ENCODE measurements around the gene CA10. TPM values are rescaled to one million over a fixed set of nuclear protein-coding genes. Genes with fewer than 3 reads are reported as not detected.

The CA10 gene
- polyA plus RNA-seq, 1 donor from 2014 or later = 6.2 TPM

GRCh38 chr17:51607512-51607911, 551.0 kb downstream of the CA10 start:
- Histone ChIP-seq H3K9ac (ENCODE audit: low read length) (no peak overlapping the region), H3K27me3 (ENCODE audit: insufficient read depth, low read depth, low read length) (no peaks in the 10 kb centered on the region), H3F3A (ENCODE audit: insufficient read depth, low read length, poor library complexity, severe bottlenecking) (no peaks in the 10 kb centered on the region), H3K36me3 (ENCODE audit: insufficient read depth, low read length) (no peaks in the 10 kb centered on the region), H3K9me2 (ENCODE audit: insufficient read depth, low read length) (no peaks in the 10 kb centered on the region), H3K27ac (ENCODE audit: low read length) (no peak overlapping the region), H3K4me2 (ENCODE audit: low read length) (no peak overlapping the region), H2AFZ (ENCODE audit: low read depth, low read length) (no peak overlapping the region), H4K20me1 (ENCODE audit: insufficient read depth) (no peaks in the 10 kb centered on the region), H3K9me3 (ENCODE audit: low read length) (no peaks in the 10 kb centered on the region), H3K79me2 (replicated peaks; ENCODE audit: insufficient read depth, low read length) (no peaks in the 10 kb centered on the region), H3K4me3 (ENCODE audit: low read length) (no peak overlapping the region)
- TF ChIP-seq SMC3 (conservative IDR thresholded peaks at IDR 0.05; ENCODE audit: poor library complexity) = no peak
- TF ChIP-seq POLR2AphosphoS5 (IDR thresholded peaks at IDR 0.05) = no peak
- no peak for TF ChIP-seq CTCF (IDR thresholded peaks at IDR 0.05; ENCODE audit: poor library complexity, severe bottlenecking)
- TF ChIP-seq EZH2 (IDR thresholded peaks at IDR 0.05; ENCODE audit: borderline replicate concordance, insufficient read depth, low read length, poor library complexity, severe bottlenecking) = no peak
- TF ChIP-seq REST (IDR thresholded peaks at IDR 0.05; ENCODE audit: borderline replicate concordance) = no peak
- no peak for TF ChIP-seq EP300 (conservative IDR thresholded peaks at IDR 0.05; ENCODE audit: poor library complexity, severe bottlenecking)
- TF ChIP-seq MXI1 (conservative IDR thresholded peaks at IDR 0.05; ENCODE audit: poor library complexity, severe bottlenecking) = no peak
- no peak for TF ChIP-seq TAF1 (IDR thresholded peaks at IDR 0.05; ENCODE audit: low read depth)
- TF ChIP-seq RAD21 (conservative IDR thresholded peaks at IDR 0.05) = no peak

DNA sequence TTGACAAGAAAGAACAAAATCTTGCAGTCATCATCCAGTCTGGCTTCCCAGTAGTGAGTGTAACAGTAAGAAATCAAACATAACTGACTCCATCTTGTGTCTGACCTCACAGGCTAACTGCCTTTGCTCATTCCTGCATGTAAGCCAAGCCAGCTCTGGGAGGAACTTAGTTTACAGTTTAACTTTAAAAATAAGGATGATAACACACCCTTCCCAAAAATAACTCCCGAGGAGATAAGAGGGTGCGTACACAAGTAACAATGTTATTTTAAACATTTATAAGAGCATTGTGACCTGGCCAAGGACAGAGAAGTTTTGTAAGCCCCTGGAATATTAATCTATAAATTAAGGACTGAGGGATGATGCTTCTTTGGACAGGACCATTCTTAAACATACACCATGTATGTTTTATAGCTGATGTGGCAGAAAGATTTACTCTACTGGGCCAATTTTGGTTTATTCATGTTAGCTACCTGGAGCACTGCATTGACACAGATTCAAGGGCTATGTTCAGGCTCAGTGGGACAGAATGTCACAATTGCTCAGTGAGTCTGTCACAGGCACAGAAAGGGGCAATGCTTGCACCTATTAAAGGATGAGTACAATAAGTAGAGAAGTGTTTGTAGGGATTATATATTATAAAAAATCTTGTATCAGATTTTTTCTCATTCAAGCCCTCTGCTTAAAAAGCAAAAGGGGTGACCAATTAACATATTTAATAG, 554.1 kb downstream of the CA10 start:
- H3K9me2 ChIP-seq (ENCODE audit: insufficient read depth, low read length) = no peaks in the 10 kb centered on the region
- TF ChIP-seq RAD21 (conservative IDR thresholded peaks at IDR 0.05) = no peak
- no peak for TF ChIP-seq MXI1 (conservative IDR thresholded peaks at IDR 0.05; ENCODE audit: poor library complexity, severe bottlenecking)
- TF ChIP-seq EZH2 (IDR thresholded peaks at IDR 0.05; ENCODE audit: borderline replicate concordance, insufficient read depth, low read length, poor library complexity, severe bottlenecking) = no peak
- TF ChIP-seq EP300 (conservative IDR thresholded peaks at IDR 0.05; ENCODE audit: poor library complexity, severe bottlenecking) = no peak
- no peak for TF ChIP-seq SMC3 (conservative IDR thresholded peaks at IDR 0.05; ENCODE audit: poor library complexity)
- no peak for TF ChIP-seq REST (IDR thresholded peaks at IDR 0.05; ENCODE audit: borderline replicate concordance)
- no peak for TF ChIP-seq CTCF (IDR thresholded peaks at IDR 0.05; ENCODE audit: poor library complexity, severe bottlenecking)
- no peak for TF ChIP-seq POLR2AphosphoS5 (IDR thresholded peaks at IDR 0.05)
- no peaks in the 10 kb centered on the region for H3K27me3 ChIP-seq (ENCODE audit: insufficient read depth, low read depth, low read length)
- H3K9me3 ChIP-seq (ENCODE audit: low read length) = no peaks in the 10 kb centered on the region
- H3K36me3 ChIP-seq (ENCODE audit: insufficient read depth, low read length) = no peaks in the 10 kb centered on the region
- no peak overlapping the region for H3K27ac ChIP-seq (ENCODE audit: low read length)
- no peaks in the 10 kb centered on the region for H3F3A ChIP-seq (ENCODE audit: insufficient read depth, low read length, poor library complexity, severe bottlenecking)
- no peaks in the 10 kb centered on the region for H3K79me2 ChIP-seq (replicated peaks; ENCODE audit: insufficient read depth, low read length)
- H3K4me3 ChIP-seq (ENCODE audit: low read length) = no peak overlapping the region
- no peaks in the 10 kb centered on the region for H4K20me1 ChIP-seq (ENCODE audit: insufficient read depth)
- H3K9ac ChIP-seq (ENCODE audit: low read length) = no peak overlapping the region
- H3K4me2 ChIP-seq (ENCODE audit: low read length) = no peak overlapping the region
- no peak overlapping the region for H2AFZ ChIP-seq (ENCODE audit: low read depth, low read length)
